ENCODE data around the gene LARP1. TPM values are rescaled to one million over a fixed set of nuclear protein-coding genes. Genes with fewer than 3 reads are reported as not detected.
A peak's percentile ranks its signal among the peaks of the same experiment; 100 is the strongest.
"Not testable (repeated sequence)": the region's sequence is repeated elsewhere in the genome, so short reads cannot be mapped to it uniquely, and the experiment has no call there.

The LARP1 gene
- total RNA-seq, 2 donors from 2014 or later, result 83.9 to 163 TPM

DNA sequence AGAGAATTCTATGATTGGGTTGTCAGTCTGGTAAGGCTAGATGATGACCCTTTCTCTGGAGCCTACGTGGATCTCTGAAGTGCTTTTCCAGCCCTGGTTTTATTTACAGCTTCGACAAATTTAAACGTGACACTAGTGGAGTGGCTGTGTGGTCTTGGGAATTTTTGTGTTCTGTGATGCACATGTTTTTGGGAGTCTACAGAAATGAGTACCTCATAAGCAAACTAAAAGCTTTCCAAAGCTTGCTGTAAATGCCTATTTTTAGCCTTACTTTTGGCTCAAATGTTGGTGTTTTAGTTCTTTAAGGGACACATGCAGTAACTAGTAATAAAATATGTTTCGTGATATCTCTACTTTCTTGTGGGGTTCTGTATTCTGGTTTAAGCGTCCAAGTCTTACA is 3.3 kb downstream of the LARP1 start:
- intact Hi-C loops (cut with DNase I), result loop anchor here (10.0 kb wide), 1 partner anchor 176 kb away; the partner anchor contains the start of gene GEMIN5
- H3K36me3 ChIP-seq, result no peaks in the 10 kb centered on the region
- no peak for TF ChIP-seq POLR2A (IDR thresholded peaks at IDR 0.05)
- TF ChIP-seq CTCF (IDR thresholded peaks at IDR 0.05), result no peak
- no peak for TF ChIP-seq POLR2AphosphoS5 (IDR thresholded peaks at IDR 0.05)
- H3K4me1 ChIP-seq (replicated peaks), result peaks cover 15% of the 10 kb centered on the region
- H3K27ac ChIP-seq, result peak overlapping the region in 1 of 2 donors; percentile 15
- no peaks in the 10 kb centered on the region for H3K27me3 ChIP-seq (replicated peaks; ENCODE audit: insufficient read depth)
- no peak for DNase-seq (ENCODE audit: low spot score)
- H3K9me3 ChIP-seq, result no peaks in the 10 kb centered on the region
- H3K4me3 ChIP-seq, result no peak overlapping the region
- WGBS, result 23% methylated on average over 5 of the region's 5 CpGs

GRCh38 chr5:154758977-154759376 is 3.8 kb downstream of the LARP1 start:
- no peak for DNase-seq (ENCODE audit: low spot score)
- Histone ChIP-seq H3K27me3 (replicated peaks; ENCODE audit: insufficient read depth) (no peaks in the 10 kb centered on the region), H3K9me3 (no peaks in the 10 kb centered on the region), H3K4me1 (replicated peaks) (peaks cover 10% of the 10 kb centered on the region), H3K27ac (no peak overlapping the region), H3K4me3 (no peak overlapping the region), H3K36me3 (no peaks in the 10 kb centered on the region)
- WGBS, result 62% methylated on average over 3 of the region's 3 CpGs
- intact Hi-C loops (cut with DNase I), result loop anchor here (10.0 kb wide), 1 partner anchor 176 kb away; the partner anchor contains the start of gene GEMIN5
- TF ChIP-seq POLR2AphosphoS5 (IDR thresholded peaks at IDR 0.05) (no peak), POLR2A (IDR thresholded peaks at IDR 0.05) (no peak), CTCF (IDR thresholded peaks at IDR 0.05) (no peak)

DNA sequence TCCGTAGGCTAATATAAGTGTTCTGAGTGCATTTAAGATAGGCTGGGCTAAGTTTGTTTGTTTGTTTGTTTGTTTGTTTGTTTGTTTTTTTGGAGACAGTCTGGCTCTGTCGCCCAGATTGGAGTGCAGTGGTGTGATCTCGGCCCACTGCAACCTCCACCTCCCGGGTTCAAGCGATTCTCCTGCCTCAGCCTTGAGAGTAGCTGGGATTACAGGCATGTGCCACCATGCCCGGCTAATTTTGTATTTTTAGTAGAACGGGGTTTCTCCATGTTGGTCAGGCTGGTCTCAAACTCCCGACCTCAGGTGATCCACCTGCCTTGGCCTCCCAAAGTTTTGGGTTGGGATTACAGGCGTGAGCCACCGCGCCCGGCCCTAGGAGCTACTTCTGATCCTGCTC is 4.7 kb downstream of the LARP1 start:
- DNase-seq (ENCODE audit: low spot score); H3K9me3 ChIP-seq; H3K27me3 ChIP-seq (replicated peaks; ENCODE audit: insufficient read depth); H3K27ac ChIP-seq; H3K4me1 ChIP-seq (replicated peaks); H3K36me3 ChIP-seq; H3K4me3 ChIP-seq: not testable (repeated sequence)
- 89% methylated on average over 12 of the region's 12 CpGs for WGBS
- intact Hi-C loops (cut with DNase I), result loop anchor here (10.0 kb wide), 1 partner anchor 175 kb away; the partner anchor contains the start of gene GEMIN5

GRCh38 chr5:154761046-154761736 is 6.0 kb downstream of the LARP1 start:
- intact Hi-C loops (cut with DNase I), result no loop called here
- Histone ChIP-seq H3K4me3 (no peak overlapping the region), H3K27me3 (replicated peaks; ENCODE audit: insufficient read depth) (no peaks in the 10 kb centered on the region), H3K36me3 (no peaks in the 10 kb centered on the region), H3K9me3 (no peaks in the 10 kb centered on the region), H3K27ac (no peak overlapping the region), H3K4me1 (replicated peaks) (peaks cover 6% of the 10 kb centered on the region)
- no peak for TF ChIP-seq POLR2AphosphoS5 (IDR thresholded peaks at IDR 0.05)
- TF ChIP-seq CTCF (IDR thresholded peaks at IDR 0.05), result no peak
- TF ChIP-seq POLR2A (IDR thresholded peaks at IDR 0.05), result no peak
- no peak for DNase-seq (ENCODE audit: low spot score)
- WGBS, result 52% methylated on average over 5 of the region's 5 CpGs

- no peak overlapping the region for H3K4me3 ChIP-seq
- no peak for DNase-seq (ENCODE audit: low spot score)
- no peaks in the 10 kb centered on the region for H3K9me3 ChIP-seq
- TF ChIP-seq CTCF (IDR thresholded peaks at IDR 0.05) (no peak), POLR2AphosphoS5 (IDR thresholded peaks at IDR 0.05) (no peak), POLR2A (IDR thresholded peaks at IDR 0.05) (no peak)
- no peak overlapping the region for H3K27ac ChIP-seq
- no peaks in the 10 kb centered on the region for H3K36me3 ChIP-seq
- 70% methylated on average over 1 of the region's 1 CpG for WGBS
- H3K27me3 ChIP-seq (replicated peaks; ENCODE audit: insufficient read depth), result no peaks in the 10 kb centered on the region
- H3K4me1 ChIP-seq (replicated peaks), result peaks cover 8% of the 10 kb centered on the region
- intact Hi-C loops (cut with DNase I), result no loop called here
Measured at GRCh38 chr5:154762261-154762660, 7.1 kb downstream of the LARP1 start.

All from prostate gland (tissue), 2 donors.